H7 (cell line): Measurements from ENCODE around the gene ST3GAL2. TPM values are rescaled to one million over a fixed set of nuclear protein-coding genes. Genes with fewer than 3 reads are reported as not detected.
A peak's percentile ranks its signal among the peaks of the same experiment; 100 is the strongest.
"Not testable (repeated sequence)": the region's sequence is repeated elsewhere in the genome, so short reads cannot be mapped to it uniquely, and the experiment has no call there.

Experiments used
- DNase-seq: peaks from one replicate; pipeline ENCODE4 v3.0.0; 2012
- H3K27me3 ChIP-seq: 2 replicates; pipeline ENCODE4 v1.6.0; 2011; ENCODE audit warnings: mild to moderate bottlenecking, low read length; ENCODE audit not compliant: control insufficient read depth, insufficient read depth
- H3K36me3 ChIP-seq: replicated peaks from 2 replicates; pipeline ENCODE4 v1.5.1; 2011; ENCODE audit warnings: low read length; ENCODE audit not compliant: control insufficient read depth, insufficient read depth
- H3K4me3 ChIP-seq: 2 replicates; pipeline ENCODE4 v1.5.1; 2011; ENCODE audit warnings: low read depth, mild to moderate bottlenecking, control low read depth, low read length, moderate library complexity; ENCODE audit not compliant: insufficient read depth
- total RNA-seq: library from RNA; depleted of rRNA; stranded (reverse); fragments of >200 nt; shearing (Covaris generic); gene quantifications from 2 replicates; pipeline ENCODE4 v1.2.3, GENCODE V29; 2014; rRNA removed

The ST3GAL2 gene
- total RNA-seq, 1 experiment from 2014 or later, result 62.7 TPM

- Histone ChIP-seq H3K27me3 (no peaks in the 10 kb centered on the region), H3K36me3 (peaks cover 9% of the 10 kb centered on the region), H3K4me3 (no peak overlapping the region; the same call in 1 of the 2 replicates)
- no peak for DNase-seq
Observed at GRCh38 chr16:70345840-70346239, 93.1 kb downstream of the ST3GAL2 start.

DNA sequence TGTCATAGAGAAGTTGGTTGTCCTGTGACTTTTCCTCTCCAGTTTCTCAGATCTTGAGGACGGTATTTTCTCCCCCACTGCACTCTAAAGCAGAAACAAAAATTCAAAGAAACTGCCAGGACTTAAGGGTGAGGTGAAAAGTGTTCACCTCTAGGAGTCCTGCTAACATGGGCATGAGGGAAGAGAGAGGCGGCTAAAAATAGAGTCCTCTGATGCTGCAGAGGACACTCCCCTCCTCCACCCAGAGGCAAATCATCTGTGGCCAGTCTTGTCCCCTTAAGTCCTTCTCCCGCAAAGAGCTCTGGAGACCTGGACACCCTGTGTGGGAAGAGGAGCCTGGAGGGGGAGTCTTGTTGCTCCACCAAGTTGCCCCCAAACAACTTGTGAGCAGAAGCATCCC lies 96.9 kb downstream of the ST3GAL2 start:
- H3K4me3 ChIP-seq, result no peak overlapping the region
- no peaks in the 10 kb centered on the region for H3K27me3 ChIP-seq
- H3K36me3 ChIP-seq, result no peaks in the 10 kb centered on the region
- DNase-seq, result no peak

GRCh38 chr16:70341600-70341999 lies 97.3 kb downstream of the ST3GAL2 start:
- Histone ChIP-seq H3K36me3 (no peaks in the 10 kb centered on the region), H3K4me3 (no peak overlapping the region), H3K27me3 (no peaks in the 10 kb centered on the region)
- DNase-seq, result peak; percentile 52

- Histone ChIP-seq H3K4me3 (no peak overlapping the region), H3K36me3 (peaks cover 12% of the 10 kb centered on the region), H3K27me3 (no peaks in the 10 kb centered on the region)
- no peak for DNase-seq
Observed at GRCh38 chr16:70337814-70338213, 101.1 kb downstream of the ST3GAL2 start.

- not testable (repeated sequence) for H3K27me3 ChIP-seq
Observed at GRCh38 chr16:70332728-70333127, 106.2 kb downstream of the ST3GAL2 start.

DNA sequence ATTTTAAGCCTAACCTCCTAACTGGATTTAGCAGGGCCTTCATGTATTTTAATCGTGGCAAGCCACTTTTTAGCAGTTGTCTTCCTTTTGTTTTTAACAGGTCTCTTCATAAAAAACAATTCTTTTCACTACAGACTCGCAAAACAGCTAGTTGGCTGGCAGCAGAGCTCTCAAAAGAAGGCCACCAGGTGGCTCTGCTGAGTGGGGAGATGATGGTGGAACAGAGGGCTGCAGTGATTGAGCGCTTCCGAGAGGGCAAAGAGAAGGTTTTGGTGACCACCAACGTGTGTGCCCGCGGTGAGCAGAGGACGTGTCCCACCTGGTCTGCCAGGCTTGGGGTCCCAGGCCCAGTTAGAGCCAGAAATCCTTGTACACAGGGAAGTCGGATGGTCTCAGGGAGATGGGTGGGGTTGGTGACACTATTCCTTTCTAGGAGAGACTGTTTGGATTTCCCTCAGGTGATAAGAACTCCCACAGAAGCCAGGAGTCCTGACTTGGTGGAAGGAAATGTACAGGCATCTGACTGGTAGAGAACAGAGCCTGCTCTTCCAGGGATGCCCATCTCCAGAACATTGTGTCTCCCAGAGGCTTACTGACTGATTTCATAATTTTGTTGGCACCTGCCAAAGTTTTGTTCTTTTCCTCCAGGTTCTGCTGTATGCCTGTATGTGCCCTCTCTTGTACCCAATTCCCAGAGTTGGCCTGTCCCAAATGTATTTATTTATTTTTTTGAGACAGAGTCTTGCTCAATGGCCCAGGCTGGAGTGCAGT lies 107.1 kb downstream of the ST3GAL2 start:
- H3K36me3 ChIP-seq, result peaks cover 19% of the 10 kb centered on the region
- DNase-seq, result peak; percentile 58
- no peak overlapping the region for H3K4me3 ChIP-seq
- no peaks in the 10 kb centered on the region for H3K27me3 ChIP-seq

More at GRCh38 chr16:70332728-70333127, 106.2 kb downstream of the ST3GAL2 start:
- not testable (repeated sequence) for H3K4me3 ChIP-seq, DNase-seq
- H3K36me3 ChIP-seq, result peaks cover 19% of the 10 kb centered on the region

- no peak for DNase-seq
- Histone ChIP-seq H3K27me3 (no peaks in the 10 kb centered on the region), H3K4me3 (no peak overlapping the region), H3K36me3 (peaks cover 19% of the 10 kb centered on the region)
Observed at GRCh38 chr16:70331091-70331490, 107.8 kb downstream of the ST3GAL2 start.

Other genes starting within 250 kb of the ST3GAL2 start
- 17.6 and 18.4 TPM in 2 replicates for gene EXOSC6, start 187.2 kb downstream of the ST3GAL2 start, total RNA-seq
- 149 and 178 TPM in 2 replicates for gene AARS1, start 149.6 kb downstream of the ST3GAL2 start, total RNA-seq
- 23.5 and 28.0 TPM in 2 replicates for gene DDX19B, start 139.9 kb downstream of the ST3GAL2 start, total RNA-seq
- 55.3 and 56.2 TPM in 2 replicates for gene DDX19A, start 92.2 kb downstream of the ST3GAL2 start, total RNA-seq
- 11.2 and 13.7 TPM in 2 replicates for gene FCSK, start 15.5 kb upstream of the ST3GAL2 start, total RNA-seq
- gene COG4, start 84.5 kb upstream of the ST3GAL2 start, total RNA-seq, result 78.7 and 98.2 TPM in 2 replicates
- 222 and 313 TPM in 2 replicates for gene SF3B3, start 84.7 kb upstream of the ST3GAL2 start, total RNA-seq
- gene IL34, start 207.5 kb upstream of the ST3GAL2 start, total RNA-seq, result 8.5 and 8.8 TPM in 2 replicates
- gene MTSS2, start 247.0 kb upstream of the ST3GAL2 start, total RNA-seq, result 30.7 and 44.8 TPM in 2 replicates